NK-92 treated with Interleukin-12 subunit alpha and Interleukin-12 subunit beta, amount 100 ng/mL, for 24 hours (cell line): ENCODE results near the gene MDC1.

Source experiments
- DNase-seq: peaks from one replicate; lab custom pipeline; 2025; lab: John Stamatoyannopoulos, UW

MDC1 gene

DNA sequence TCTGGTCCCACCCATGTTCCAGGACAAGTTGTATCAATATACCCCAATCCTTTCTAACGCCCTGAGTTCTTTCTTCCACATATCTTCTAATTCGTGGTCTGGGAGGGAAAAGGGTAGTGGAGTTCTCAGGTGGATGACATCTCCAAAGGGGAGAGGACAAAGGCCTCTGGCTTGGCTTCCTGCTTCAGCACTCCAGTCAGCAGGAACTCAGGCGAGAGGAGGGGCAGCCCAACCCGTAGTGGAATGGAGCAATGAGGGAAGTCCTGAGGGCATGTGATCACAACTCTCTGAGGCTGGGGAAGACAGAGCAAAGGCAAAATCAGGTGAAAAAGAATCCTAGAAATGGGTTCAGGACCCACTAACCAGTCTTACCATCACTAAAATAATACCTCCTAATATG, 16.7 kb downstream of the MDC1 start:
- DNase-seq, result no peak

DNA sequence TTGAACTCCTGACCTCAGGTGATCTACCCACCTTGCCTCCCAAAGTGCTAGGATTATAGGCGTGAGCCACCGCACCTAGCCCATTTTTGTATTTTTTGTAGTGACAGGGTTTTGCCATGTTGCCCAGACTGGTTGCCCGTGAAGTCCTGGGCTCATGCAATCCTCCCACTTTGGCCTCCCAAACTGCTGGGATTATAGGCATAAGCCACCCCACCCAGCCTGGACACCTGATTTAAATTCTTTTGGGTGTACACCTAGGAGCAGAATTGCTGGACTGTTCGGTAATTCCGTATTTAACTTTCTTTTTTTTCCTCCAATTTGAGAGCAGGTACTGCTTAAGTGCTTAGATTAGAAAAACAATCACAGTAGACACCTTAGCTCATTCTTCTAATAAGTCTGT, 20.6 kb downstream of the MDC1 start:
- DNase-seq, result no peak

DNA sequence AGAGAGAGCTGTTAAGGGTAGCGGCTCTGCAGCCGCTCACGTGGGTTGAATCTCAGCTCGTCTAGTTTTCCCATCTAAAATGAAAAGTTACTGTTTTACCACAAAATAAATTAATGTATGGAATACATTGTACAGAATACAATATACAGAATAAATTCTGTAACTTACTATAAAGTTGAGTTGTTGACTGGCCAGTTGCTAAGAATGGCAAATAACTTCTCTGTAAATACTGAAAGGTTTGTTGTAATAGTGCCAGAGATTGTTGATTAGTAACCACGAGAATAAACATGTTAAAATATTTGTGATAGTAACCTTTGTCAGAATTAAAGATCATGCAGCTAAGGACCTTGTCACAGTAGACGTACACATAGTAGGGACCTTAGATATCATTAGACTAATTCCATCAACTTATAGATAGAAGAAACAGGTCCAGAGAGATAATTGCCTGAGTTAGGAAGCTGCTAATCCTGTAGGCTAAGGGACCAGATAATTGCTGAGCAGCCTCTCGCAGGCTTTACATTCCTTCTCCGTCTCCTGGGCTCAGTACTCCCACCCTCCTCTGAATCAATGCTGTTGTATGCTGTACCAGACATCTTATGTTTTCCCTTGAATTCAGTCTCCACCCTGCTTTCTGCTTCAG, 25.8 kb downstream of the MDC1 start:
- no peak for DNase-seq

- DNase-seq, result peak; percentile 64
Observed at GRCh38 chr6:30690403-30691207, 26.5 kb downstream of the MDC1 start, which contains the start of gene NRM. Gene NRM, minus strand, starts transcription at chr6:30690984. Its CDS starts 10 bp downstream, at chr6:30690974.

DNA sequence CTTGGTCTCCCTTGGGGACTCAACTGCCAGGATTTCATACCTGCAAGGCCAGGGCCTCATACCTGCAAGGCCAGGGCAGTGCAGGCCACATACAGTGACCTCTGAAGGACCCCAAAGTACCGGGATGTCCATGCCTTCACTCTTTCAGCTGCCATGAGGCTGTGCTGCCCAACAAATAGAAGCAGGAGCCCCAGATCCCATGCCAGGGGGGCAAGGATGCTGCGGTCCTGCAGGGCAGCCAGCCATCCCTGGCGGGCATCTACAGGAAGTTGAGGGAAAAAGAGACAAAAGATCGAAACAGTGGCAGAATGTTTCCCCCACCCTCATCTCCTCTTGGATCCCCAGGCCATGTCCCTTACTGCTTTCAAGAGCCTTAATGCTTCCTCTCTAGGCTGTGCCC, 27.1 kb downstream of the MDC1 start:
- no peak for DNase-seq

GRCh38 chr6:30689022-30689865, 27.8 kb downstream of the MDC1 start:
- DNase-seq, result no peak

- no peak for DNase-seq
Observed at GRCh38 chr6:30688569-30688968, 28.5 kb downstream of the MDC1 start.

GRCh38 chr6:30687659-30688431, 29.2 kb downstream of the MDC1 start:
- no peak for DNase-seq

DNA sequence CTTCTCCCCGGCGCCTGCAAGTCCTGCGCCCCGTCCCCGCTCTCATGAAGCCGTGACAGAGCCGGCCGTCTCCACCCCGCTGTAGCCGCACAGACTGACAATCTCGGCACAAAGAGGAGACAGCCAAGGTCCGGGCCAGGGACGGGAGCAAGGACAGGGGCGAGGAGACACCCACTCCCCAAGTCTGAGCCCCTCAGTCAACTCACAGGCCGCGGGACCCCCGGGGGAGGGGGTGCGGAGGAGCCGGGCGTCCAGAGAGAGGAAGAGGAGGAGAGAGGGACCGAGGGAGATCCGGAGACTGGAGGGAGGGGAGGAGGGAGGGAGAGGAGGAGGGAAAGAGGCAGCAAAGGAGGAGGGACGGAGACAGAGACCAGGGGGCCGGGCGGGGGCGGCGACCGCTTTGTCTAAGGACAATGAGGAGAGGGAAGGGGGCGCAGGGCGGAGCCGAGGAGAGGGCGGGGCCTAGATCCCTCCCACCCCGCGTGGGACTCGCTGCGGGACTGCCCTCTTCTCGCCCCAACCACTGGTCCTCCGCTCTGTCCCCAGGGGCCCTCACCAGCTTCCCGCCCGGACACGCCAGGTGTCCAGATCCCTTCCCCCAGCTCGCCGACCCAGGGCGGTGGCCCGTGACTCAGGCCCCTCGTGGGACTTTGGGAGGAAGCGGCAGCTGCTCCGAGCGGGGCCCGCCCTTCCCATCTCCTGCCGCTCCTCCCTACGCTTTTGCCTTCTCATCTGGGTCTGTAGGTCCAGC, 30.0 kb downstream of the MDC1 start:
- peak; percentile 38 for DNase-seq

DNA sequence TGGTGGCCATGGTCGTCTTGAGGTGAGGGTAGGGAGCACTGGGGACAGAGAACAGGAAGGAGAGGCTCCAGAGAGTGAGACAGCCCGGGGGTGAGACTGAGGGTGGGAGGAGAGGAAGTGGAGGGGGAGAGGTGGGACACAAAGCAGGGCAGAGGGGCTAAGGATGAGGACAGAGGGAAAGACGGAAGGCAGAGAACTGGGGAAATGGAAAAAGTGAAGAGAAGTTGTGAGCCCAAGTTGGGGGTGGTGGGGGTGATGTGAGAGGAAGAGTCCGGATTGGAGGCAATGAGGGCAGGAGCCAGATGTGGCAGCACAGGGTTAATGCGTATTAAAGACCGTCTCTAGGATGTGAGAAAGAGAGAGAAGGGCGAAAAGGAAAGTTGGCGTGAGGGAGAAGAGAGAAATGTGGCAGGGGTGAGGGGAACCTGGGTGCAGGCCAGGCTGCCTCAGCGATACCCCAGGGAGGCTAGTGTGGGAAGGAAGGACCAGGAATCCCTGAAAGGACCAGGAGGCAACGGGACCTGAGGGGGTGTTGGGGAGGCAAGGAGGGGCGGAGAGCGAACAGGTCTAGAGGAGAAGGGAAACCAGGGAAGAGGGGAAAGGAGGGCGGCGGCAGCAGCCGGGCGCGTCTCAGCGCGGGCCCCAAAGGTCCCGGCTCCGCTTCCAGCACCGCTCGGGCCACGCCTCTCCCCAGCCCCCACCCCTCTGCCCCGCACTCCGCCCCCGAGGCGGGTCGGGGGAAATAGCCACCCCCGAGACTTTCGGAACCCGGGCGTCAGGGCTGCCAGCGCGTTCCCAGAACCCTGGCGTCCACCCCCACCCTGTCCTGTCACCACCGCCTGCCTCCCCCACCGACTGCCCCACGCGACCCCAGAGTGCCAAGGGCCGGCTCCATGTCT, 30.8 kb downstream of the MDC1 start, which contains the start of gene PPP1R18:
TSS of gene PPP1R18 (minus strand) at position 637 of the 899 bp plus-strand sequence. CDS start at position 10, 627 bp downstream.
- peak; percentile 64 for DNase-seq

DNA sequence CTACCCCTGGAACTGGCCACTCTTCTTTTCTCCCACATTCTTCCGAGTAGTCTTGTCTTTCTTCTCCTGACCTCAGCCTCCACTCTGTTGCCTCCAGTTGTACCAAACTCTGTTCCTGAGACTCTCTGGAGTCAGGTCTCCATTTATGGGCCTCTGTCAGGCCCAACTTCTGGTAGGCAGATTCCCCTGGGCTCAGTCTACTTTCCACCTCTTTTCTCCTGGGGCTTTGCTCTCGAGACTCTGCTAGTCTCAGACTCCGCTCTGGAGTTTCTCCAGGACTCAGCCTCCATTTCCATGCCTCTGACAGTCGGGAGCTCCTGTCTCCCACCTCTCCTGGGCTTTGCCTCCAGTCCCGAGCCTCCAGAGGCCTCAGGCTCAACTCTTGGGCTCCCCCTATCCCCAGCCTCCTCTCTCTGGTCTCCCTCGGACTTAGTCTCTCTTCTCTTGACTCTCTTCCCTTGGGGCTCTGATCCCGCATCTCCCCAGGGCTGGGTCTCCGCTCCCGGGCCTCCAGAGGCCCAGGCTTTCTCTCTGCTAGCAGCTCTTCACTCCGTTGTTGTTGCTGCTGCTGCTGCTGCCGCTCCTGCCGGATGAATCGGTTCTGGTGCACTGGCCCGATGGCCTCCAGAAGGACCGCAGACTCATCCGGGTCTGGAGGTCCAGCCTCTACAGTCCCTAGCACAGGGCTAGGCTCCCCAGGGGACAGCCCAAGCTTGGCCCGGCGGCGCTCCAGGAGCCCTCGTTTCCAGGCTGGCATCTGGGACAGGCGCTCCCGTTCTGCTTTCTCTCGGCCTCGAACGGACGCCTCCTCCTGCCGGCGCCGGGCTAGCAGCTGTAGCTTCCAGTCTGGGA, 31.7 kb downstream of the MDC1 start:
- no peak for DNase-seq

DNA sequence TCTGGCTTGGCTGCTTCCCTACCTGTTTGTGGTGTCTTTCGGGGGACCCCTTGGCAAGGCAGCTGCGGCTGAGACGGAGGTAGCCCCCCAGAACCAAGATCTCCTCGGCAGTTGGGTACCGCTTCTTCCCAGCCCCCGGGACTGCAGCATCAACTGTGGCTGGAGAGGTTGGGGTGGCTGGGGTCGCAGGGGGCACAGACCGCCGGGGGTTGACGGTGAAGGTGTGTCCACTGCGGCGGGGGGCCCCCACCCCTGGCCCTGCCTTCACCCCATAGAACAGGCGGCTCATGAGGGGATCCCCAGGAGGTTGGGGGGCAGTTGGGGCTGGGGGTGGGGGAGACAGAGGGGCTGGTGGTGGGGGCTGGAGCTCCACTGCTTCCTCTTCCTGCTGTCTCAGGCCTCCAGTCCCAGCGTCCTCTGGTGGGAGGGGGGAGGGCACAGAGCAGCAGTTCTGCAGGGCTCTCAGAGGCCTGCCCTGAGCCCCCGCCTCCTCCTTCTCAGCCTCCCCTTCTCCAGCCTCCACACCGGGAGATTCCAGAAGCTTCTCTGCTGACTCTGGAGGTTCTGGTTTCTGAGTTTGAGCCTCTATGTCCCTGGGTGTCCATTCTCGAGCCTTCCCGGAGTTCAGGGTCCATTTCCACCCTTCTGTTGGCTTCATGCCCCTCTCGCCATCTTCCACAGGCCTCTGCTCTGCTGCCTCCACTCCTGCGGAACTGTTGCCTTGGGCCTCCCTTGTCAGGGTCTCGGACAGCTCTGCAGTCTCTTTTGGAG, 32.5 kb downstream of the MDC1 start:
- peak; percentile 55 for DNase-seq

- DNase-seq, result no peak
Observed at GRCh38 chr6:30683980-30684338, 33.1 kb downstream of the MDC1 start.

DNA sequence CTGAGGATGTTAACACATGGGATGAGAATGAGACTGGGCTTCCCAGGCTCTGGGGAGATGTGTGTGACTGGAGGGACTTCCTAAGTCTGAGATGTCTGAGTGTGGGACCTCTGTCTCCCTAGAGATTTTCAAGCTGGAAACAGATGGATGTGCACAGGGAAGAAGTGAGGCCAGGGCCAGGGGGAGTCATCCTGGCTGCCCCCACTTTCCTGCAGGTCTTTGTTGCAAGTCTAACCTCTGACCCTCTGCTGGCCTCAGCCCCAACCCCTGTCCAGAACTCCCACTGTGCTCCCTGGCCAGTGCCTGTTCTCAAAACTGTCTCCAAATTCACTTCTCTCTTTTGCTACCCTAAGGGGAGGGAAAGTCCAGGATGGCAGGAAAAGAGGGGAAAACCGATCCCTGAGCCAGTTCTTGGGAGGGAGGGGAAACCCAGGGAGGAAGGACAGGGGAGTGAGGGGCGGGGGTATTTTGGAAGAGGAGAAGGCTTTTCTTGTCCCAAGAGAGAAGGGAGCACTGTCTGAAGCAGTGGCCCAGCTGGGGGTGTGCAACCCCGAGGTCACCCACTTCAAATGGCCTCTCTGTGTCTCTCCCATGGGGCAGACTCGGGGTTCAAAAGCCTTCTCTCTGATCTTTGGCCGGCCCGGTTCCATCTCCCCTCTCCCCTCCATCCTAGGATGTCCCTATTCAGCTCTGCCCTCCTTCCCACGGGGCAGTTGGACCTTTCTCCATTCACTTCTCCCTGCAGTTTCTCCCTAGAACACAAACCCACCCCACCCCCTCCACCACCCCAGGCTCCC, 33.7 kb downstream of the MDC1 start:
- no peak for DNase-seq

DNA sequence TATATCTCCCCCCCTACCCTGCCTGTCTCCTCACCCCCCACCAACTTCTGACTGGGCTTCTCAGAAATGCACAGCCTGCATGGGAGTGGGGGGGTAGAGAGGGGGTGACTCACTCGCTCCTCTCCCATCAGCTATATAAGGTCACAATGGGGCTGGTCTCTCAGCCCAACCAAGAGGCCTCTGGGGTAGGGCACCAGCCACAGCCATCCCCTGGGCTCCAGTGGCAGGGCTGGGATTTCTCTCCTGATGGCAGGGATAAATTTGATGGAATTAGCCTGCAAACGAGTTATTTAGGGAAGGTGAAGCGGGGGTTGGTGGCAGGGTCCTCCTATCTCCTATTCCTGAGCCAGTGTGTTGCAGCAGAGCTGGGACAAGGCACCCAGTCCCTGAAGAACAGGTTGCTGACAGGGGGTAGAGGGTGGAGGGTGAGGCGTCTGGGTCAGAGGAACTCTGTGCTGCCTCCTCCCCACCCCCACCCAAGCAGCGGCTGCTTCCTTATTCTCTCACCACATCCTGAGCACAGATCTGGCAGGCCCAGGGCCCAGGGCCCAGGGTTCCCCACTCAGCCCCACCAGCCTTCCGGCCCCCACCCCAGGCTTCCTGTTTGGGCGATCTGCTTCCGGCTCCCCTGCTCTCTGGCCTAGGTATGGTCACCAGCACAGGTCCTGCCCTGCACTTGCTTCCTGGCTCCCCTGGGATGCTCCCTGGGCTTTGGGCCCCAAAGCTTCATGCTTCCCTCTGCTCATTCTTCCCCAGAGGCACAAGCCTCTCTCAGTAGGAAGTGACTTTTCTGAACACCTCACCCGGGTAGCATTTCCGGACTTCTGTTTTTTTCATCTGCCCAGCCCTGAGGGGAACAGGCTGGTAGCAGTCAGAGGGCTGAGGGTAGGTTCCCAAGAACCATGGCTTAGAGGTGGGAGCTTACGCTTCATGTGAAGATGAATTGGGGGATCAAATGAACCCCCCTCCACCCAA, 34.7 kb downstream of the MDC1 start:
- peak; percentile 95 for DNase-seq

GRCh38 chr6:30681766-30682142, 35.3 kb downstream of the MDC1 start:
- DNase-seq, result no peak
